HG03103 (cell line): ENCODE data around the gene SURF1.
"Not testable (repeated sequence)": the region's sequence is repeated elsewhere in the genome, so short reads cannot be mapped to it uniquely, and the experiment has no call there.

Experiments used
- ATAC-seq: cut with Tn5 transposase; IDR thresholded peaks from one replicate; pipeline ENCODE4 v1.9.1; 2021; ENCODE audit warnings: low read depth; ENCODE audit not compliant: unreplicated experiment

Gene SURF1

GRCh38 chr9:133384736-133385321 is 28.5 kb upstream of the SURF1 start:
- no peak for ATAC-seq

GRCh38 chr9:133383438-133383837 is 27.2 kb upstream of the SURF1 start:
- ATAC-seq = no peak

- ATAC-seq = no peak
These were observed 26.3 kb upstream of the SURF1 start for GRCh38 chr9:133382507-133383141.

- no peak for ATAC-seq
These were observed 24.4 kb upstream of the SURF1 start for GRCh38 chr9:133380734-133381133.

- no peak for ATAC-seq
These were observed 23.1 kb upstream of the SURF1 start for GRCh38 chr9:133379153-133380086.

- ATAC-seq = no peak
These were observed 22.2 kb upstream of the SURF1 start for GRCh38 chr9:133378408-133378962.

- no peak for ATAC-seq
These were observed 21.5 kb upstream of the SURF1 start for GRCh38 chr9:133377721-133378216.

GRCh38 chr9:133377280-133377679 is 21.0 kb upstream of the SURF1 start:
- ATAC-seq = not testable (repeated sequence)

GRCh38 chr9:133375724-133376654 is 19.7 kb upstream of the SURF1 start, which contains the start of the genes STKLD1 and SURF4:
TSS of gene STKLD1 (plus strand) at chr9:133376366. CDS start at chr9:133376474, 108 bp downstream.
TSS of gene SURF4 (minus strand) at chr9:133376060. CDS start at chr9:133375969, 91 bp downstream.
- peak; percentile 76 for ATAC-seq

GRCh38 chr9:133375116-133375723 is 18.9 kb upstream of the SURF1 start:
- no peak for ATAC-seq

GRCh38 chr9:133374612-133375115 is 18.4 kb upstream of the SURF1 start:
- ATAC-seq = no peak

GRCh38 chr9:133372144-133372543 is 15.9 kb upstream of the SURF1 start:
- no peak for ATAC-seq

- ATAC-seq = no peak
These were observed 15.0 kb upstream of the SURF1 start for GRCh38 chr9:133371261-133371711.

GRCh38 chr9:133370685-133371084 is 14.4 kb upstream of the SURF1 start:
- no peak for ATAC-seq

GRCh38 chr9:133369933-133370332 is 13.6 kb upstream of the SURF1 start:
- no peak for ATAC-seq

GRCh38 chr9:133369422-133369821 is 13.1 kb upstream of the SURF1 start:
- ATAC-seq = no peak

- no peak for ATAC-seq
These were observed 12.1 kb upstream of the SURF1 start for GRCh38 chr9:133368249-133368881.

- ATAC-seq = no peak
These were observed 11.5 kb upstream of the SURF1 start for GRCh38 chr9:133367778-133368177.
